ENCODE data around the gene NEO1.

The NEO1 gene

GRCh38 chr15:73317651-73318462 is 265.6 kb downstream of the NEO1 start:
- DNase-seq (ENCODE audit: low read depth) = no peak

DNA sequence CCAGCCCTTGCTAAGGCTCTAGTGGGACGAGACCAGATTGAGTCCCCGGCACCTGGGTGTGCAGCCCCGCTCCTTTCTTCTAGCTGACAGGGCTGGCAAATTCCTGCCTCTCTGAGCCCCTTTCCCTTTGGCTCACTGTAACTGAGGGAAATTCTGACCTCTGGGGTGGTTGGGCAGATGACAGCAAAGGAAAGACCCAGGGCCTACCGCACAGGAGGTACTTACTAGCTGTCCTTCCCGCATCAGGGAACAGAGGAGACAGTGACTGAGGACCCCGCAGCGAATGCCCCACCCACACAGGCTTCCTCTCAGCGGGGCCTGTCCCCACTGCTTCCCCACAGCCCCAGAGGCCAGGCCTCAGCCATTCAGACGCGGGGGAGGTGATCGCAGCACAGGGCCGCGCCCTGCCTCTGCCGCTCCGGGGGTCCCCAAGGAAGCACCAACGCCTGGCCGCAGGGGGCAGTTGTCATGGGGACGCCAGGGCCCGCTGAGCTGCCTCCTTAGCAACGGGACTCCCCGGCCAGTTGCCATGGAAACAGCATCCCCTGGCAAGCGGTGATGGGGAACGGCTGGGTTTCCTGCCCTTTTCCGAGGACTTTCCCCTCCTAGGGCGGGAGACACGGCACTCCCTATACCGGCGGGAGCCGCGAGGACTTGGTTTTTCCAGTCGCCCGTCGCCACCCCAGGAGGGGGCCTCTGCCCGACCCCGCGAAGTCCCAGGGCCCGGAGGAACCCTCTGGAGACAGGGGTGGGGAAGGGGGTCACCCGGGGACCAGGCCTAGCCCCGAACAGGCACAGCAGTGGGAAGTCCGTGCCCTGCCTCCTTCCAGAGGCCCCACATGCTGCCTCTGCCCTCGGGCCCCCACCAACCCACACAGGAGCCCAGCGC is 266.4 kb downstream of the NEO1 start:
- DNase-seq (ENCODE audit: low read depth) = peak; percentile 5

DNA sequence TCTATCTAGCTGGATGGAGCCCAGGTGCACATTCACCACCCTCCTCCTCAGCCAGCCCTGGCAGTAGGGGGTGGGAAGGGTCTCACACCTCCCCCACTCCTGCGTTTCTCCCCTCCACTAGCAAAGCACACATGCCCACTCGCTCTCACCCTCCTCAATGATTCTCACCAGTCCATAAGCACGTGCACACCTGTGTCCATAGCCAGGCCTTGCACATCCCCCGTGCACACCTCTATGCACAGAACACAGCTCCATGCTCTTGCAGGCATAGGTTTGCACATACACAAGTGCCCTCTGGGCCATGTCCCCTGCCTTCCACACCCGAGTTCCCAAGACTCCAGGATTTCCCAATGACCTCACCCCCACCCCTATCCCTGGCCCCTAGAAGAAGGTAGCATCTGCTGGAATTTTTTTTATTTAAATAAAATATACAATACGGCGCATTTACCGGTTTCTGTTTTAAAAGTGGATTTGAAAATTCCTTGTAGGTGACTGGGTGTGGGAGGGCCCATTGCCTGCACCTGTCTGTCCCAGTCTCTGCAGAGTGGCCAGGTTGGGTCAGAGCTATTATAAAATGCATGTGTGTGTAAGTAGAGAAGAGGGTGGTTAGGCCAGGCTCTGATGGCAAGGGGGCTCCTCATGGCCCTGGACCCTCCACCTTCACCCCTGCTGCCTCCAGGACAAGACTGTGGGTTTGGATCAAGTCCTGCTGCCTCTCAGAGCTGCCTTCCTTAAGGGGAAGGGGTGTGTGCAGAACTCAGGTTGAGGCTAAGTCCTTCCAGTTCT is 267.4 kb downstream of the NEO1 start:
- DNase-seq (ENCODE audit: low read depth) = no peak

DNA sequence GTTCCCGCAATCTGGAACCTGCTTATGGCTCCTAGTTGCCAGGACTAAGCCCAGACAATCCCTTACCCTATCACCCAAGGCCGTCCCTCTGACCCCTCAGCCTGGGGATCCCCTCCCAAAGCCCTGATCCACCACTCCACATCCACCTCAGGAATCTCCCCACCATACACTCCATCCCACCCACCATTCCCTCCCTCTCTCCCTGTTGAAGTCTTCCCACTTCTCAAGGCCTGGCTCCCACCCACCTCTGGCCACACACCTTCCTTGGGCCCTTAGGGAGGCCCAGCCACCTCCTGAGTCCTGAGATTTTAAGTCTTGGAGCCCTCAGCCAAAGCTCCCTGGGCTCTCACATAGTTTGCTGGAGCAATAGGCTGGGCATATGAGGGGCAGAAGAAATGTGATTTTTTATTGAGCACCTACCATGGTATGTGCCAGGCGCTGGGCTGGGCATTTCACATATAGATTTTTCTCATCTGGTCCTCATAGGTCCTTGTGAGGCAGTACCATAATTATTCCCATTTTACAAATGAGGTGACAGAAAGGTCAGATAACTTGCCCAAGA is 268.4 kb downstream of the NEO1 start:
- no peak for DNase-seq (ENCODE audit: low read depth)

DNA sequence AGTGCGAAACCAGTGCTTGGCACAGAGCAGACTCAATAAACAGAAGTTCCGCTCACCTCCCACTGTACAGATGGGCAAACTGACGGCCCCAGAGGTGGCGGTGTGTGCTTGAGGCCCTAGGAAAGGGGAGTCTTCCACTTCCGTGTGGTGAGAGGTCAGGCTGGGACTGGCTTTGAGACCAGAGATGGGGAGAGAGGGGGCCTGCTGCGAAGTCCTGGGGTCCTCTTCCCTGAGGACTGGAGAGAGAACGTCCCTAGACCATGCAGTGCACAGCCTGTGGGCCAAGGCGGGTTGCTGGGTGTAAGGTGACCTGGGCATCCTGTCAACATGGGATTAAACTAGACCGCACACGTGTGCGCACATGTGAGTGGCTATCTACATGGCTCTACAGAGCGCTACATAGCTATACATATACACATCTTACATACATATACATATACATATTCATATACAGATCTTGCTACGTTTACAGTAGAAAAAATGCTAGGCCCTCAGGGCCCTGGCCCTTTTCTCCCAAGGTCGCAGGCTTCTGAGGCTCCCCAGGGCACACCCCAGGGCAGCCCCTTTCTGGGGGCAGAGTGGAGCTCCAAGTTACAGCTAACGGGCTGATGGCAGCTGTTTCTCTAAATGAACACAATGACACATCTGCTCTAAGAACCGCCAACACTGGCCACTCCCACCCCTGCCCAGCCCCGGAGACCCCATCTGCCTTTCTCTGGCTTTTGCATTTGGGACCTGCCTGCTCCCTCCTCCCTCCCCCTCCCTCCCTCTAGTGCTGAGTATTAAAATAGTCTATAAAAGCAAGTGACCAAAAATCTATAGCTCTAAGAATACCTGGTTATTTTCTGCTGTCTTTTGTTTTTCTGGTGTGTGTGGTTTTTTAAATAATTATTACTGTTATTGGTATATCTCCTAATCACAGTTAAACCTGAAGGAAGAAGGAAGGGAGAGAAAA is 269.5 kb downstream of the NEO1 start:
- no peak for DNase-seq (ENCODE audit: low read depth)

DNA sequence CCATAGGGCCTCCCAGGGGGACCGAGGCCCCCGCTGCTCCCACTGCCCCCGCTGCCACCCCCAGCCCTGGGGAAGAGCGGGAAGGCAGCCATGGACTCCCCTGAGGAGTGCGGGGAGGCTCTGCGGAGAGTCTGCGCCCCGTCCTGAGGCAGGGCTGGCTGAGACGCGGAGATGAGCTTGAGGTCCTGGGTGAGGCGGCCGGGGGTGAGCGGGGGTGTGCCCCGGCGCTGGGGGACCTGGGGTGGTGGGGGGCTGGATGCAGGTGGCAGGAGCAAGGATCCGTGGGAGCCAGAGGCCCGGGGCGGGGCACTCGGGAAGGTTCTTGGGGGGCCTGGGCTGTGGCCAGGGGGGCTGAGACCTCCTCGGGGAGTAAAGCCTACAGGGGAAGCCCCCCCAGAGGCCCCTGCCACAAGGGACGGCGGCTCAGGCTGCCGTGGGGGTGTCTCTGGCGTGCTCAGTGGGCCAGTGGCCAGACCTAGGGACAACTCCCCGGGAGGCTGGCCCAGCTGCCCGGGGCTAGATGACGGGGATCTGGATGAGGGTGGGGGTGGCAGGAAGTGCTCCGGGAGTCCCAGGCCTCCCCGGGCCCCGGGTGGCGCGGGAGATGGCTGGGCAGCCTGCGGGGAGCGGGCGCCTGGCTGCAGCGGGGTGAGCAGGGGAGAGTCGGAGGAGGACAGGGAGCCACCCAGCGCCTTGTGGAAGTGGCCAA is 270.6 kb downstream of the NEO1 start:
- no peak for DNase-seq (ENCODE audit: low read depth)

GRCh38 chr15:73323374-73323955 is 271.2 kb downstream of the NEO1 start:
- DNase-seq (ENCODE audit: low read depth) = no peak

DNA sequence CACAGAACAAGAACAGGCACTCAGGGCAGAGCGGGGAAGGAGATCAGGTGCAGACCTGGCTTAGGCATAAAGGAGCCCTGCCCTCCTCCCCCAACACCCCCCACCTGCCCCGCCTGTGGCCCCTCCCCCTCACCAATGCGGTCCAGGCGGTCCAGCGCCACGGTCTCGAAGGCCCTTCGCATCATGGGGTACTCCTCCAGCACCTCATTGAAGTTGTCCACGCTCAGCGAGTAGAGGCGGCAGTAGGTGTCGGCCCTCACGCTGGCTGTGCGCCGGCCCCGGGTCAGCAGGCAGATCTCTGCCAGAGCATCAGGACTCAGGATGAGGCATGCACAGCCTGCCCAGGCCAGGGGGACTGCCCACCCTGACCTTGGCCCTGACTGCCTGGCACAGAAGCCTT is 271.7 kb downstream of the NEO1 start:
- no peak for DNase-seq (ENCODE audit: low read depth)

GRCh38 chr15:73324496-73325170 is 272.4 kb downstream of the NEO1 start:
- DNase-seq (ENCODE audit: low read depth) = no peak

- DNase-seq (ENCODE audit: low read depth) = no peak
Observed at GRCh38 chr15:73325191-73325861, 273.1 kb downstream of the NEO1 start.

GRCh38 chr15:73326157-73326556 is 273.9 kb downstream of the NEO1 start:
- DNase-seq (ENCODE audit: low read depth) = no peak

- DNase-seq (ENCODE audit: low read depth) = no peak
Observed at GRCh38 chr15:73328149-73328820, 276.0 kb downstream of the NEO1 start.

GRCh38 chr15:73328981-73329380 is 276.7 kb downstream of the NEO1 start:
- DNase-seq (ENCODE audit: low read depth) = no peak

DNA sequence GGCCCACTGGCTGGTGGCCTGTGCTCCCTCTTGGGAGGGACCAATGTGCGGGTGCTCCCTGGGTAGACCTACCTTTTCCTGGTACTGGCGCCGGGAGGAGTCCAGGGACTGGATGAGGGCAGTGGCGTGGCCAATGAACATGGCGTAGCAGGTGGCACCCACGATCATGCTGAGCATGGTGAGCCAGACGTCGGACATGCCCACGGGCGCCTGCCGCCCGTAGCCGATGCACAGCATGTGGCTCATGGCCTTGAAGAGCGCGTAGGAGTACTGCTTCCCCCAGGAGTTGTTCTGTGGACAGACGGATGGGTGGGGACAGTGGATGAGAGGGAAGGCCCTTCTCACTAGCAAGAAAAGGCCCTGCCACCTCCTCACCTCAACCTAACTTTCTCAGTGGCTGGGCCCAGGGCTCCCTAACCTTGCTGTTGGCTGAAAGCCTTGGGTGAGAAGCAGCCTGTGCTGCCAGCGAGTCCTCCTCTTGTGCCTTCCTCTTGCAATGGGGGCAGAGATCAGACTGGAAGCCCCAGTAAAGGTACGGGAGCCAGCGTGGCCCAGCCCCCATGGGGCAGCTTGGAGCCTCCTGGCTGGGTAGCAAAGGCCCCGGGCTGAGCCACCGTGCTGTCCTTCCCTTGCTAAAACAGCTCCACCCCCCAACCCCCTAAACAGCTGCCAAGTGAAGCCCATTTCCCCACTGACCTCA is 277.4 kb downstream of the NEO1 start:
- no peak for DNase-seq (ENCODE audit: low read depth)

GRCh38 chr15:73330206-73331051 is 278.2 kb downstream of the NEO1 start:
- DNase-seq (ENCODE audit: low read depth) = no peak

GRCh38 chr15:73331501-73331900 is 279.2 kb downstream of the NEO1 start:
- no peak for DNase-seq (ENCODE audit: low read depth)

Measured in fibroblast of the conjunctiva (primary cell).